WI38 (cell line): ENCODE measurements around the gene PXDN.

Experiments used
- H3K4me3 ChIP-seq: 2 replicates; pipeline ENCODE4 v1.5.1; 2011; ENCODE audit warnings: low read depth, mild to moderate bottlenecking, control low read depth, low read length
- TF ChIP-seq, protein P1 (sequence below): IDR thresholded peaks from 2 replicates; pipeline ENCODE4 v1.5.1; 2012; ENCODE audit warnings: low read depth, mild to moderate bottlenecking, control low read depth, low read length

Gene PXDN

DNA sequence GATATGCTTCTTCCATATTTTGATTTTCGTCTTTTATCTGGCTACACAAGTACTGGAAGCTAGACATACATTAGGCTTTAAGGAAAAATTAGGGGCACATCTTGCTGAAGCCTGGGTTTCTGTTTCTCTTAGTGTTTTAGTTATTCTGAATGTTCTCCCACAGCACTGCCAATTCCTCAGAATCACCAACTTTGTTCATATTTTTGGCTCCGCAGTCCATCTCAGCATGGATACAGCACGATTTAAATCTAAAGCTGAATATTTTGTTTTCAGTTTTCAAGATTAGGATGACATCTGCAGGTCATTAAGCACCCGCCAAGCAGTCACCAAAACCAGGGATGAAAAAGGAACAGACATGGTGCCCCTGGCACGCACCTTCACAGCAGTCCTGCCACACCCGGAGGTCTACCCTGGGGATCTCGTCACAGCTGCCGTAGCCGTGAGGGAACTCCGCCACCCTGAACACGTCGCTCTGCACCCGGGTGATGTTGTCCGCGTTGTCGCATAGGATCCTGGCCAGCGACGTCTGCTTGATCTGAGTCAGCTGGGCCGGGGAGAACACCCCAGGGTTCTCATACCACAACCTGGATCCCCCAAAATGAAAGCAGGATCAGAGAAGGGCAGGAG, 101.2 kb downstream of the PXDN start:
- TF ChIP-seq, protein P1, sequence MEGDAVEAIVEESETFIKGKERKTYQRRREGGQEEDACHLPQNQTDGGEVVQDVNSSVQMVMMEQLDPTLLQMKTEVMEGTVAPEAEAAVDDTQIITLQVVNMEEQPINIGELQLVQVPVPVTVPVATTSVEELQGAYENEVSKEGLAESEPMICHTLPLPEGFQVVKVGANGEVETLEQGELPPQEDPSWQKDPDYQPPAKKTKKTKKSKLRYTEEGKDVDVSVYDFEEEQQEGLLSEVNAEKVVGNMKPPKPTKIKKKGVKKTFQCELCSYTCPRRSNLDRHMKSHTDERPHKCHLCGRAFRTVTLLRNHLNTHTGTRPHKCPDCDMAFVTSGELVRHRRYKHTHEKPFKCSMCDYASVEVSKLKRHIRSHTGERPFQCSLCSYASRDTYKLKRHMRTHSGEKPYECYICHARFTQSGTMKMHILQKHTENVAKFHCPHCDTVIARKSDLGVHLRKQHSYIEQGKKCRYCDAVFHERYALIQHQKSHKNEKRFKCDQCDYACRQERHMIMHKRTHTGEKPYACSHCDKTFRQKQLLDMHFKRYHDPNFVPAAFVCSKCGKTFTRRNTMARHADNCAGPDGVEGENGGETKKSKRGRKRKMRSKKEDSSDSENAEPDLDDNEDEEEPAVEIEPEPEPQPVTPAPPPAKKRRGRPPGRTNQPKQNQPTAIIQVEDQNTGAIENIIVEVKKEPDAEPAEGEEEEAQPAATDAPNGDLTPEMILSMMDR: no peak
- H3K4me3 ChIP-seq: no peak overlapping the region

DNA sequence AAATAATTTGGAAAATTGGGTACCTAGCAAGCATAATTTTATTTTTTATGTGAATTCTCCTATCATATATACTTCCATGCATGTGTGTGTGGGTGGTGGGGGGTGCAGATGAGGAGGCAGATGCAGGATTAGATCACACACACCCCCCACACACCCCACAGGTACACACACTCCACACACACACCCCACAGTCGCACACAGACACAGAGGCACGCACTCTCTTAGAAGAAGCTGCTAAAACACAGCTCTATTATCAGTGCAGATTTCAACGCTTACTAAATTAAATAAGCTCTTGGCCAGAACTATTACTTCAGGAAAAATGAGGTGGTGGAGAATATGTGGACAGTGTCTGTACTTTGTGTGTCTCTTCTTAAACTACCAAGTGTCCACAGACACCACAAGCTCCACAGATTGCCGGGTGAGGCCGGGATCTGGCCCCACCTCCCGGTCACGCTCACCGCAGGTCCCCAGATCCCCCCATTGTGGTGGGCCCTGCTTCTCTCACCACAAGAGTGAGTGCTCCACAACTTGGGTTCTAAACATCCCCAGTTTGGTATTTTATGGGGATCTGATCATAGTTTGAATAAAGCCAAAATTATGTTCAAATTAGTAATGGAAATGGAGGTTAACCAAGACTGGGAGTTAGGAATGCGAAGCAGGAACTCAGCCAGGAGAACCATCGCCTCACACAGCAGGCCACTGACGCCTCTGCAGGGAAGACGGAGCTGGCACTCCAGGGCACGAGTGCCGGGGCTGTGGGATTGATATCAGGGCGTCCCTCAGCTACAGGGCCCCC, 102.1 kb downstream of the PXDN start:
- H3K4me3 ChIP-seq: no peak overlapping the region
- TF ChIP-seq, protein P1: no peak

DNA sequence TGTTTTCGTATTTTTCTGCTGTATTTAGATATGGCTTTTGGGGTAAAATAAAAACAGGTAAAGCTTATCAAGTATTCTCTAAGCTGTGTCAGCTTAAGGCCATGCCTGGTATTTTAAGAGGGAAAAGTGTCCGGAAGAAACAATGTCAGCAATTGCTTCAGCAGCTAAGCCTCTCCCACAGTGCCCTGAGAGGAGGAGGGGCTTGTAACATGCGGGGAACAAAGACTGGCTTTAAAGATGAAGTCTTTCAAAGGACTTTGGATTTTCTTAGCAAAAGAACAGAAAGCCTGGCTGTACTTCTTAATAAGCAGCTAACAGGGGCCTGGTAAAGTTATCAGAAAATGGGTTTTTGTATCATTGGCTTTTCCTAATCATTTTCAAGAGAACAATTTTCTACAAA, 102.8 kb downstream of the PXDN start:
- TF ChIP-seq, protein P1: no peak
- no peak overlapping the region for H3K4me3 ChIP-seq

DNA sequence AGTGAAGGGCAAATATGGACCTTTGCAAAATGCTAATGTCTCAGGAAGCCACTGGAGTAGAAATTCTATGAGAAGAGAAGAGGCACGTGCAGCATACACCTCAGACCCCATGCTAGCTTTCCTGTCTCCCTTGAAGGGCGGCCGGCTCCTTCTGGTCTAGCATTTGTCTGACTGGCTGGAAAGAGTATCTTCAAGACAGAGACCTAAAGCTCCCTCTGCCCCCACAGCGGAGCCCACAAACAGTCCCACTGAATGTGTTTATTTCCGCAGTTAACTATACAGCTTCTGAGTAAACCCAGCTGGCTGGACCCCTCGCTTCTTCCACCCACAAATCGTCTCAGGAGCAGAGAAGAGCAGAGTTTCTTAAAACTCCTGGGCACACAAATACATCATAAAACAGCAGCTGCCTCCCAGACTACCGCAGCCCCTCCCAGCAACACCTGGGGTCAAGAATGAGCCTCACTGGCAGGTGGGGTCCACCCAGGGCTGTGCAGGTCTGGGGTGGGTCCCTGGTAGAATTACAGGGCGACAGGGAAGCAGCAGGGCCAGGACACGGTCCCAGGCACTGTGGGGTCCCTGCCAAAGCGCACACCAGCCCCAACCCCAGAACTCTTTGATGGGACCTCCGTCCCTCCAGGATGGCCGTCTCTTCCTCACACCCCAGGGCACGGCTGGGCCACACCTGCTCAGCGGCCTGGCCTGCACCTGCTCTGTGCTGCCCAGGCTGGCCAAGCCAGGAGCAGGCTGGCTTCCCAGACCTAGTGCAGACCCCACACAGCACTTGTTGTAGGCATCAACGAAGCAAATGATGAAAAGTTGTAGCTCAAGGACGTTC, 103.8 kb downstream of the PXDN start:
- no peak overlapping the region for H3K4me3 ChIP-seq

DNA sequence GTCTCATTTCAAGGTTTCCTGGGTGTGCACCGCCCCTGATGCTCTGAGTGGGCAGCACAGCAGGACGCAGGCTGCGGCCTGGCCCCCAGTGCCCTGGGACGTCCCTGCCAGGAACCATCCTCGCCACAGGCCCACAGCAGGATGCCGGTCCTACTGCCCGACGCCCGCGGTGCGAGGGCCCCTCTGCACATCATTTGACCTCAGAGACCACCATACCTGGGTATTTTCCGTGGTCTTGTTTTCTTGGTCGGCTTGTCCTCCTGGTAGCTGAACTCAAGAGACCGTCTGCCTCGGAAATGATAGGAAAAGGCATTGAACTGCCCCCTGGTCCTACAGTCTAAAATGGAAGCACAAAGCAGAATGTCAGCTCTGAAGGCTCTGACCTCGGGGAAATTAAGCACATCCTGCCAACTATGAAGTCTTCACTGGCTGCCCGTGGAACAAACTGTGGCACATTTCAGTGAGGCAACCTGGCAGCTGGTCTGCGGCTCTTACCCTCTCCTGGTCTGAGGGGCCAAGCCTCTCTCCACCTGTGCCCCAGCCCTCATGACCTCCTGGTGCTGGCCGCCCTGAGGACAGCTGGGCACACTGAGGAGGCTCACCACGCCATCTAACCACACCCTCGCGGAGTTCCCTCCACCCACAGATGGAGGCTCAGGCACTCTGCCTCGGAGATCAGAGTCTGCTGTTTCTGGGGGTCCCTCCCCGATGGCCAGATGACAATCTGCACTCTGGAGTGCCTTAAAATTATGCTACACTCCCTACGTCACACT, 105.0 kb downstream of the PXDN start:
- H3K4me3 ChIP-seq: no peak overlapping the region
- TF ChIP-seq, protein P1: no peak

More for the DNA sequence above, 103.8 kb downstream of the PXDN start:
- TF ChIP-seq, protein P1: no peak

DNA sequence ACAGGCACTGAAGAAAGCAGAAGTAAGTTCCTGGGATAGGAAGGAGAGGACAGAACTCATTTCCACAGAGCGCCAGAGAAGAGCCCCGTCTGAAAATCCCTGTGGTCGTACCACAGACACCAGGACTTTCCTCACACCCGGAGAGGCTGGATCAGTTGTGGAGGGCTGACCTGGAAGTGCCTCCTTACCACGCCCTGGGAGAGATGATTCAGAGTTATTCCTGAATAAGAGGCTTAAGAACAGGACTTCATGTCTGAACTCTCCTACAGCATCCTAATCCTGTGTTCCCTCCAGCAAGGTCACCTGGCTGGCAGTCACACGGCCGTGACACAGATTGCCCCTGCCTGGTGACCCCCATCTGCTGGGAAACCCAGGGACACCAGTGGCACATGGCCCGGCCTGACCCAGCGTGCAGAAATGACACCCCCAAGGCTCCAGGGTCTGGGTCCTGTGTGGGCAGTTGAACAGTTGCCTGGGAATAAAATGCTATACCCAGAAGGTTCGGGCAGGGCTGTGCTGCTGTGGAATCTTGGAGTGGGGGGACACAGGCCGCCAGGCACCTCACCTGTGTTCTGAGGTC, 105.9 kb downstream of the PXDN start:
- TF ChIP-seq, protein P1: no peak
- H3K4me3 ChIP-seq: no peak overlapping the region
